GM12878 (cell line): ENCODE data around the gene DKKL1. TPM values are rescaled to one million over a fixed set of nuclear protein-coding genes. Genes with fewer than 3 reads are reported as not detected.

ENCODE experiments used
- ATAC-seq: fragments of 200-7000 bp; cut with Tn5 transposase; 3 replicates; pipeline ENCODE4 v1.9.1; 2020; ENCODE audit warnings: mild to moderate bottlenecking, moderate library complexity
- BruUV-seq: library from RNA; stranded (reverse); fragments of 400-500 nt; replicated peaks from 2 replicates; lab custom pipeline; 2021; lab: Mats Ljungman, UMichigan
- CTCF ChIA-PET: fragments of 300-600 bp; sonication (Branson Sonifier 250); formaldehyde crosslinking; extraction: SDS; loops from one replicate; lab custom pipeline; 2021; ENCODE audit warnings: inconsistent platforms; lab: Yijun Ruan, JAX
- POLR2A ChIA-PET: fragments of 350-600 bp; formaldehyde crosslinking; extraction: SDS; loops from one replicate; lab custom pipeline; 2021; ENCODE audit warnings: inconsistent platforms; lab: Charles Lee
- RAD21 ChIA-PET: fragments of 300-600 bp; sonication (Branson Sonifier 250); formaldehyde crosslinking; loops from one replicate; lab custom pipeline; 2023; ENCODE audit warnings: antibody characterized with exemption; ENCODE audit not compliant: unreplicated experiment; lab: Charles Lee
- SMC1A ChIA-PET: fragments of 300-600 bp; sonication (Branson Sonifier 250); formaldehyde crosslinking; loops from one replicate; lab custom pipeline; 2023; ENCODE audit not compliant: unreplicated experiment, uncharacterized antibody; lab: Charles Lee
- DNase-seq: peaks from one replicate; pipeline ENCODE4 v3.0.0-alpha.2; 2011; ENCODE audit warnings: low read depth, low spot score
- FAIRE-seq: peaks from 3 replicates; lab custom pipeline; 2011; peaks lifted over from hg19 to GRCh38; lab: Jason Lieb, UNC
- H2AFZ ChIP-seq: 2 replicates; pipeline ENCODE4 v1.6.0; 2011; ENCODE audit warnings: low read depth, low read length, control low read depth; ENCODE audit not compliant: control insufficient read depth
- H3K27ac ChIP-seq: 2 replicates; pipeline ENCODE4 v1.5.1; 2011; ENCODE audit warnings: control low read depth; ENCODE audit not compliant: control insufficient read depth, insufficient read depth
- H3K27me3 ChIP-seq, 2 experiments: replicated peaks in 1 of 2; 2 replicates each; pipeline versions ENCODE4 v1.6.0 to v1.6.1; 2011; ENCODE audit warnings: low read length in 1 of 2; ENCODE audit not compliant: control insufficient read depth in 2 of 2, insufficient read depth in 2 of 2
- H3K36me3 ChIP-seq, 2 experiments: 2 replicates each; pipeline ENCODE4 v1.5.1; 2011; ENCODE audit warnings: low read length in 1 of 2; ENCODE audit not compliant: control insufficient read depth in 2 of 2, insufficient read depth in 2 of 2
- H3K4me1 ChIP-seq: 2 replicates; pipeline ENCODE4 v1.6.1; 2011; ENCODE audit warnings: mild to moderate bottlenecking, low read length, moderate library complexity, mixed read lengths; ENCODE audit not compliant: control insufficient read depth, insufficient read depth
- H3K4me2 ChIP-seq: 2 replicates; pipeline ENCODE4 v1.6.0; 2011; ENCODE audit warnings: control low read depth; ENCODE audit not compliant: control insufficient read depth, insufficient read depth
- H3K4me3 ChIP-seq: fragments of 200-600 bp; sonication (generic); 2 replicates; pipeline ENCODE4 v1.5.1; 2016
- H3K79me2 ChIP-seq: 2 replicates; pipeline ENCODE4 v1.6.0; 2011; ENCODE audit warnings: low read length; ENCODE audit not compliant: control insufficient read depth, insufficient read depth
- H3K9ac ChIP-seq: 2 replicates; pipeline ENCODE4 v1.8.0; 2011; ENCODE audit warnings: low read length, control low read depth, mixed read lengths; ENCODE audit not compliant: control insufficient read depth, insufficient read depth
- H3K9me3 ChIP-seq: replicated peaks from 3 replicates; pipeline ENCODE4 v1.5.1; 2011; ENCODE audit warnings: mild to moderate bottlenecking, low read length; ENCODE audit not compliant: control insufficient read depth, insufficient read depth
- H4K20me1 ChIP-seq: 2 replicates; pipeline ENCODE4 v1.6.0; 2011; ENCODE audit not compliant: control insufficient read depth, insufficient read depth
- BHLHE40 ChIP-seq, 2 experiments: fragments of 450-650 bp in 1 of 2; IDR thresholded peaks; 2 replicates each; pipeline ENCODE4 v1.6.1; 2011 to 2017; ENCODE audit warnings: low read depth in 2 of 2, borderline replicate concordance in 1 of 2, improper control_type of control experiment in 1 of 2, low read length in 1 of 2, mild to moderate bottlenecking in 1 of 2
- BRCA1 ChIP-seq: IDR thresholded peaks from 2 replicates; pipeline ENCODE4 v1.6.1; 2011; ENCODE audit warnings: low read depth, low read length, improper control_type of control experiment
- CHD4 ChIP-seq: fragments of 200-600 bp; sonication (generic); IDR thresholded peaks from 2 replicates; pipeline ENCODE4 v1.6.1; 2016; ENCODE audit warnings: mild to moderate bottlenecking
- DPF2 ChIP-seq: fragments of 450-650 bp; IDR thresholded peaks from 2 replicates; pipeline ENCODE4 v1.6.1; 2017; ENCODE audit warnings: mild to moderate bottlenecking
- ETV6 ChIP-seq, 2 experiments: fragments of 450-650 bp in 1 of 2; IDR thresholded peaks in 1 of 2; conservative IDR thresholded peaks in 1 of 2; 2 replicates each; pipeline ENCODE4 v1.6.1; 2014; ENCODE audit warnings: antibody characterized with exemption in 1 of 2, borderline replicate concordance in 1 of 2, low read depth in 1 of 2, mild to moderate bottlenecking in 1 of 2, moderate library complexity in 1 of 2
- FOS ChIP-seq: IDR thresholded peaks from 3 replicates; pipeline ENCODE4 v1.6.1; 2011; ENCODE audit warnings: borderline replicate concordance; ENCODE audit not compliant: insufficient read length; ENCODE audit errors: extremely low read depth
- LARP7 ChIP-seq: fragments of 450-650 bp; IDR thresholded peaks from 2 replicates; pipeline ENCODE4 v1.6.1; 2017; ENCODE audit warnings: mild to moderate bottlenecking
- MXI1 ChIP-seq: fragments of 150-350 bp; IDR thresholded peaks from 2 replicates; pipeline ENCODE4 v1.6.1; 2011; ENCODE audit warnings: low read depth, mild to moderate bottlenecking, inconsistent platforms, low read length, improper control_type of control experiment
- NFIC ChIP-seq: IDR thresholded peaks from 2 replicates; pipeline ENCODE4 v1.6.1; 2012; ENCODE audit warnings: low read depth, mild to moderate bottlenecking, inconsistent platforms, low read length, moderate library complexity
- NFYA ChIP-seq: IDR thresholded peaks from 2 replicates; pipeline ENCODE4 v1.6.1; 2011; ENCODE audit warnings: low read depth, mild to moderate bottlenecking, low read length, improper control_type of control experiment, borderline replicate concordance
- PML ChIP-seq: IDR thresholded peaks from 2 replicates; pipeline ENCODE4 v1.6.1; 2012; ENCODE audit warnings: low read length, inconsistent platforms
- RFX5 ChIP-seq: IDR thresholded peaks from 2 replicates; pipeline ENCODE4 v1.6.1; 2011; ENCODE audit warnings: low read depth, low read length, improper control_type of control experiment
- ZBED1 ChIP-seq: IDR thresholded peaks from 2 replicates; pipeline ENCODE4 v1.6.1; 2016; ENCODE audit warnings: borderline replicate concordance
- ZSCAN29 ChIP-seq: fragments of 450-650 bp; IDR thresholded peaks from 2 replicates; pipeline ENCODE4 v1.6.1; 2017; ENCODE audit warnings: mild to moderate bottlenecking, moderate library complexity
- WGBS: methylation state at CpG from one replicate; pipeline ENCODE4 v1.1.6; 2016; ENCODE audit warnings: low lambda C conversion rate; ENCODE audit not compliant: insufficient replicate concordance, insufficient coverage; ENCODE audit errors: missing lambda C conversion rate; 5-methylcytosine and 5-hydroxymethylcytosine counted together
- in situ Hi-C: fragments of 300-500 bp; cut with MboI; formaldehyde crosslinking; loops from 9 replicates; pipeline ENCODE4 v1.14.3; 2018; ENCODE audit warnings: mixed read lengths
- intact Hi-C: fragments of 100-400 bp; cut with micrococcal nuclease; formaldehyde crosslinking; loops from one replicate; pipeline ENCODE4 v1.14.2; 2022; ENCODE audit not compliant: unreplicated experiment
- polyA plus RNA-seq, 11 experiments: library from polyadenylated mRNA; depleted of rRNA in 4 of 11; unstranded in 6 of 11; stranded (reverse) in 5 of 11; fragments of >200 nt; fragmentation: Nextera tagmentation in 4 of 11; fragmentation: Illumina TruSeq in 1 of 11; extraction: Ambion mirVana in 4 of 11; extraction: Trizol in 1 of 11; gene quantifications; 1 replicate in 1 of 11; 2 replicates in 10 of 11; pipeline versions ENCODE4 v1.2.1 to v1.2.3, GENCODE V29; 2011 to 2016; ENCODE audit warnings: inconsistent platforms in 2 of 11, missing spikeins in 2 of 11, low read depth in 1 of 11
- total RNA-seq, 4 experiments: library from RNA; depleted of rRNA in 3 of 4; stranded (reverse); fragments of >200 nt in 3 of 4; fragmentation: Illumina TruSeq in 1 of 4; extraction: Trizol in 1 of 4; gene quantifications; 2 replicates each; pipeline versions ENCODE4 v1.2.1 to v1.2.3, GENCODE V29; 2013 to 2021
- TF ChIP-seq, protein P1 (sequence below): IDR thresholded peaks from 2 replicates; pipeline ENCODE4 v1.6.1; 2012; ENCODE audit warnings: improper control_type of control experiment, low read depth, low read length; ENCODE audit not compliant: insufficient replicate concordance
- TF ChIP-seq, protein P2 (sequence below): IDR thresholded peaks from 2 replicates; pipeline ENCODE4 v1.6.1; 2011; ENCODE audit warnings: low read depth, mild to moderate bottlenecking, low read length, moderate library complexity, borderline replicate concordance; ENCODE audit errors: extremely low read depth
- TF ChIP-seq, protein P3 (sequence below): fragments of 150-350 bp; IDR thresholded peaks from 2 replicates; pipeline ENCODE4 v1.6.1; 2016; ENCODE audit warnings: low read depth, low read length

The DKKL1 gene
- total and polyA plus RNA-seq, 10 of the 15 experiments (the other 5 are each of a cell fraction or from before 2014, with no cell fraction given), result not detected

DNA sequence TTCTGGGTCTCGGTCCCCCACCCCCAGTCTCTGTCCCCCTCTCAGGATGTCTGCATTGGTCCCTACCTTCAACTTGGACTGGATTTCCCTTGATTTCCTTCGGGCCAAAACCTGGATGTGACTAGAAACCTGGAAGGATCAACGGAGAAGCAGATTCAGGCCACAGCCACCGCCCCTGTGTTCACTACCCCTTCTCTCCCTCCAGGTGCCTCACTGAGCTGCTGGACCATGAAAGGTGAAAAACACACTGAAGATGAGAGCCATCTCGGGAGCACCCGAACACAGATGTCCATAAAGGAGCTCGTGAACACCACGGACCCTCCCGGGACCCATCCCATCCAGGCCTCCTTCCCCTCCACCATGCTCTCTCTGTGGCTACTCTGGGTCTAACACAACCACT, 6.5 kb upstream of the DKKL1 start:
- no peak overlapping the region for H3K4me3 ChIP-seq
- no peaks in the 10 kb centered on the region for H4K20me1 ChIP-seq
- in situ Hi-C loops (no loop called here), intact Hi-C loops (no loop called here)
- H3K4me2 ChIP-seq, result no peak overlapping the region
- ChIA-PET POLR2A (interaction anchor here (1.1 kb wide), 1 partner anchor 8 kb away, joined by 3 read pairs; no protein-coding TSS in a partner anchor), SMC1A (no interaction called here), RAD21 (no interaction called here), CTCF (interaction anchor here (0.6 kb wide), 1 partner anchor 159 kb away, joined by 3 read pairs; no protein-coding TSS in a partner anchor)
- no peaks in the 10 kb centered on the region for H3K79me2 ChIP-seq
- H3K36me3 ChIP-seq, result no peaks in the 10 kb centered on the region
- H3K4me1 ChIP-seq, result no peaks in the 10 kb centered on the region; the same call in 1 of the 2 replicates
- peak; percentile 29; the same call in 1 of the 3 replicates for ATAC-seq
- H3K27me3 ChIP-seq, result peaks cover 6 to 8% of the 10 kb centered on the region in 2 experiments; a peak in 3 of 4 replicates
- DNase-seq, result no peak
- no peaks in the 10 kb centered on the region for H3K9me3 ChIP-seq
- no peak overlapping the region for H3K27ac ChIP-seq
- no peak overlapping the region for H2AFZ ChIP-seq
- no TSS peak for BruUV-seq
- no peak for FAIRE-seq
- 17% methylated on average over 9 of the region's 9 CpGs for WGBS
- no peak overlapping the region for H3K9ac ChIP-seq
- no peak for TF ChIP-seq ETV6 (conservative IDR thresholded peaks at IDR 0.05 in 1 of 2, IDR thresholded peaks at IDR 0.05 in 1 of 2; ENCODE audit: borderline replicate concordance in 1 of 2, low read depth in 1 of 2)
- TF ChIP-seq NFYA, result no peak
- TF ChIP-seq FOS, result no peak
- no peak for TF ChIP-seq DPF2
- TF ChIP-seq PML, result no peak
- TF ChIP-seq RFX5, result no peak
- no peak for TF ChIP-seq CHD4
- TF ChIP-seq, protein P1, sequence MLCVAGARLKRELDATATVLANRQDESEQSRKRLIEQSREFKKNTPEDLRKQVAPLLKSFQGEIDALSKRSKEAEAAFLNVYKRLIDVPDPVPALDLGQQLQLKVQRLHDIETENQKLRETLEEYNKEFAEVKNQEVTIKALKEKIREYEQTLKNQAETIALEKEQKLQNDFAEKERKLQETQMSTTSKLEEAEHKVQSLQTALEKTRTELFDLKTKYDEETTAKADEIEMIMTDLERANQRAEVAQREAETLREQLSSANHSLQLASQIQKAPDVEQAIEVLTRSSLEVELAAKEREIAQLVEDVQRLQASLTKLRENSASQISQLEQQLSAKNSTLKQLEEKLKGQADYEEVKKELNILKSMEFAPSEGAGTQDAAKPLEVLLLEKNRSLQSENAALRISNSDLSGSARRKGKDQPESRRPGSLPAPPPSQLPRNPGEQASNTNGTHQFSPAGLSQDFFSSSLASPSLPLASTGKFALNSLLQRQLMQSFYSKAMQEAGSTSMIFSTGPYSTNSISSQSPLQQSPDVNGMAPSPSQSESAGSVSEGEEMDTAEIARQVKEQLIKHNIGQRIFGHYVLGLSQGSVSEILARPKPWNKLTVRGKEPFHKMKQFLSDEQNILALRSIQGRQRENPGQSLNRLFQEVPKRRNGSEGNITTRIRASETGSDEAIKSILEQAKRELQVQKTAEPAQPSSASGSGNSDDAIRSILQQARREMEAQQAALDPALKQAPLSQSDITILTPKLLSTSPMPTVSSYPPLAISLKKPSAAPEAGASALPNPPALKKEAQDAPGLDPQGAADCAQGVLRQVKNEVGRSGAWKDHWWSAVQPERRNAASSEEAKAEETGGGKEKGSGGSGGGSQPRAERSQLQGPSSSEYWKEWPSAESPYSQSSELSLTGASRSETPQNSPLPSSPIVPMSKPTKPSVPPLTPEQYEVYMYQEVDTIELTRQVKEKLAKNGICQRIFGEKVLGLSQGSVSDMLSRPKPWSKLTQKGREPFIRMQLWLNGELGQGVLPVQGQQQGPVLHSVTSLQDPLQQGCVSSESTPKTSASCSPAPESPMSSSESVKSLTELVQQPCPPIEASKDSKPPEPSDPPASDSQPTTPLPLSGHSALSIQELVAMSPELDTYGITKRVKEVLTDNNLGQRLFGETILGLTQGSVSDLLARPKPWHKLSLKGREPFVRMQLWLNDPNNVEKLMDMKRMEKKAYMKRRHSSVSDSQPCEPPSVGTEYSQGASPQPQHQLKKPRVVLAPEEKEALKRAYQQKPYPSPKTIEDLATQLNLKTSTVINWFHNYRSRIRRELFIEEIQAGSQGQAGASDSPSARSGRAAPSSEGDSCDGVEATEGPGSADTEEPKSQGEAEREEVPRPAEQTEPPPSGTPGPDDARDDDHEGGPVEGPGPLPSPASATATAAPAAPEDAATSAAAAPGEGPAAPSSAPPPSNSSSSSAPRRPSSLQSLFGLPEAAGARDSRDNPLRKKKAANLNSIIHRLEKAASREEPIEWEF, result no peak
- no peak for TF ChIP-seq NFIC
- no peak for TF ChIP-seq MXI1
- TF ChIP-seq, protein P2, sequence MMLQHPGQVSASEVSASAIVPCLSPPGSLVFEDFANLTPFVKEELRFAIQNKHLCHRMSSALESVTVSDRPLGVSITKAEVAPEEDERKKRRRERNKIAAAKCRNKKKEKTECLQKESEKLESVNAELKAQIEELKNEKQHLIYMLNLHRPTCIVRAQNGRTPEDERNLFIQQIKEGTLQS, result no peak
- TF ChIP-seq BHLHE40 (IDR thresholded peaks at IDR 0.05; ENCODE audit: borderline replicate concordance in 1 of 2, low read depth in 2 of 2, low read length in 1 of 2), result no peak
- no peak for TF ChIP-seq ZSCAN29
- TF ChIP-seq LARP7, result no peak
- TF ChIP-seq ZBED1, result no peak
- TF ChIP-seq, protein P3, sequence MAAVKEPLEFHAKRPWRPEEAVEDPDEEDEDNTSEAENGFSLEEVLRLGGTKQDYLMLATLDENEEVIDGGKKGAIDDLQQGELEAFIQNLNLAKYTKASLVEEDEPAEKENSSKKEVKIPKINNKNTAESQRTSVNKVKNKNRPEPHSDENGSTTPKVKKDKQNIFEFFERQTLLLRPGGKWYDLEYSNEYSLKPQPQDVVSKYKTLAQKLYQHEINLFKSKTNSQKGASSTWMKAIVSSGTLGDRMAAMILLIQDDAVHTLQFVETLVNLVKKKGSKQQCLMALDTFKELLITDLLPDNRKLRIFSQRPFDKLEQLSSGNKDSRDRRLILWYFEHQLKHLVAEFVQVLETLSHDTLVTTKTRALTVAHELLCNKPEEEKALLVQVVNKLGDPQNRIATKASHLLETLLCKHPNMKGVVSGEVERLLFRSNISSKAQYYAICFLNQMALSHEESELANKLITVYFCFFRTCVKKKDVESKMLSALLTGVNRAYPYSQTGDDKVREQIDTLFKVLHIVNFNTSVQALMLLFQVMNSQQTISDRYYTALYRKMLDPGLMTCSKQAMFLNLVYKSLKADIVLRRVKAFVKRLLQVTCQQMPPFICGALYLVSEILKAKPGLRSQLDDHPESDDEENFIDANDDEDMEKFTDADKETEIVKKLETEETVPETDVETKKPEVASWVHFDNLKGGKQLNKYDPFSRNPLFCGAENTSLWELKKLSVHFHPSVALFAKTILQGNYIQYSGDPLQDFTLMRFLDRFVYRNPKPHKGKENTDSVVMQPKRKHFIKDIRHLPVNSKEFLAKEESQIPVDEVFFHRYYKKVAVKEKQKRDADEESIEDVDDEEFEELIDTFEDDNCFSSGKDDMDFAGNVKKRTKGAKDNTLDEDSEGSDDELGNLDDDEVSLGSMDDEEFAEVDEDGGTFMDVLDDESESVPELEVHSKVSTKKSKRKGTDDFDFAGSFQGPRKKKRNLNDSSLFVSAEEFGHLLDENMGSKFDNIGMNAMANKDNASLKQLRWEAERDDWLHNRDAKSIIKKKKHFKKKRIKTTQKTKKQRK, result no peak
- TF ChIP-seq BRCA1, result no peak
